Gastrocnemius medialis (tissue), 4 donors: Measurements from ENCODE around the gene ZDHHC7.

Experiments used
- CTCF ChIP-seq, 5 experiments: fragments of 450-650 bp in 3 of 5; fragments of 200-600 bp in 2 of 5; sonication (generic) in 2 of 5; IDR thresholded peaks in 4 of 5; conservative IDR thresholded peaks in 1 of 5; 1 replicate in 4 of 5; 2 replicates in 1 of 5; pipeline ENCODE4 v1.5.1; 2016 to 2019; ENCODE audit warnings: antibody characterized with exemption in 5 of 5, mild to moderate bottlenecking in 3 of 5, moderate library complexity in 3 of 5
- POLR2A ChIP-seq, 2 donors: fragments of 450-650 bp; IDR thresholded peaks; one replicate each; pipeline ENCODE4 v1.6.1; 2017; ENCODE audit warnings: antibody characterized with exemption in 2 of 2, mild to moderate bottlenecking in 2 of 2, moderate library complexity in 2 of 2

GRCh38 chr16:84952335-84953189 lies 58.8 kb downstream of the ZDHHC7 start:
- TF ChIP-seq CTCF (IDR thresholded peaks at IDR 0.05 in 4 of 5, conservative IDR thresholded peaks at IDR 0.05 in 1 of 5) = peak; percentile 80 to 93 (median 92)
- no peak for TF ChIP-seq POLR2A (IDR thresholded peaks at IDR 0.05)
